Measurements from ENCODE around the gene PDIA5. TPM values are rescaled to one million over a fixed set of nuclear protein-coding genes. Genes with fewer than 3 reads are reported as not detected.

The PDIA5 gene
- total RNA-seq, 1 donor from 2014 or later: 28.5 TPM

- peaks cover 70% of the 10 kb centered on the region for H3K27me3 Mint-ChIP-seq
Measured at GRCh38 chr3:123021388-123021787, 45.4 kb upstream of the PDIA5 start.

GRCh38 chr3:123021996-123022510 lies 44.8 kb upstream of the PDIA5 start:
- no peak for TF ChIP-seq CTCF (conservative IDR thresholded peaks at IDR 0.05)
- Mint-ChIP-seq H3K36me3 (no peaks in the 10 kb centered on the region), H3K4me1 (ENCODE audit: unreplicated experiment) (peaks cover 18% of the 10 kb centered on the region), H3K4me3 (no peak overlapping the region), H3K27ac (no peak overlapping the region), H3K27me3 (peaks cover 77% of the 10 kb centered on the region), H3K9me3 (no peaks in the 10 kb centered on the region)
- DNase-seq (ENCODE audit: extremely low spot score, unreplicated experiment): no peak

More at GRCh38 chr3:123021388-123021787, 45.4 kb upstream of the PDIA5 start:
- Mint-ChIP-seq H3K27ac (no peak overlapping the region), H3K4me1 (ENCODE audit: unreplicated experiment) (peaks cover 18% of the 10 kb centered on the region), H3K4me3 (no peak overlapping the region), H3K36me3 (no peaks in the 10 kb centered on the region), H3K9me3 (no peaks in the 10 kb centered on the region)
- no peak for DNase-seq (ENCODE audit: extremely low spot score, unreplicated experiment)
- no peak for TF ChIP-seq CTCF (conservative IDR thresholded peaks at IDR 0.05)

GRCh38 chr3:123024056-123024455 lies 42.8 kb upstream of the PDIA5 start:
- H3K4me3 Mint-ChIP-seq: no peak overlapping the region
- H3K36me3 Mint-ChIP-seq: no peaks in the 10 kb centered on the region
- H3K4me1 Mint-ChIP-seq (ENCODE audit: unreplicated experiment): peaks cover 26% of the 10 kb centered on the region
- no peaks in the 10 kb centered on the region for H3K9me3 Mint-ChIP-seq
- no peak for DNase-seq (ENCODE audit: extremely low spot score, unreplicated experiment)
- H3K27me3 Mint-ChIP-seq: peaks cover 80% of the 10 kb centered on the region
- no peak overlapping the region for H3K27ac Mint-ChIP-seq
- no peak for TF ChIP-seq CTCF (conservative IDR thresholded peaks at IDR 0.05)

GRCh38 chr3:123025642-123026521 lies 40.9 kb upstream of the PDIA5 start:
- Mint-ChIP-seq H3K36me3 (no peaks in the 10 kb centered on the region), H3K27me3 (peaks cover 79% of the 10 kb centered on the region), H3K27ac (no peak overlapping the region), H3K9me3 (no peaks in the 10 kb centered on the region), H3K4me3 (peak overlapping the region; percentile 89), H3K4me1 (ENCODE audit: unreplicated experiment) (peaks cover 28% of the 10 kb centered on the region)
- DNase-seq (ENCODE audit: extremely low spot score, unreplicated experiment): no peak
- no peak for TF ChIP-seq CTCF (conservative IDR thresholded peaks at IDR 0.05)

GRCh38 chr3:123026565-123027291 lies 40.1 kb upstream of the PDIA5 start:
- Mint-ChIP-seq H3K9me3 (no peaks in the 10 kb centered on the region), H3K4me1 (ENCODE audit: unreplicated experiment) (peaks cover 20% of the 10 kb centered on the region), H3K27me3 (peaks cover 72% of the 10 kb centered on the region), H3K27ac (no peak overlapping the region), H3K4me3 (peak overlapping the region; percentile 89), H3K36me3 (no peaks in the 10 kb centered on the region)
- DNase-seq (ENCODE audit: extremely low spot score, unreplicated experiment): peak; percentile 70
- no peak for TF ChIP-seq CTCF (conservative IDR thresholded peaks at IDR 0.05)

Data from type B pancreatic cell (in vitro differentiated cells).